Activated T-cell treated with anti-CD3 and anti-CD28 coated beads, Interleukin-2, amount 50 U/mL, for 4 hours (primary cell): Measurements from ENCODE around the gene PLA2G6. TPM values are rescaled to one million over a fixed set of nuclear protein-coding genes. Genes with fewer than 3 reads are reported as not detected.

ENCODE experiments used
- ATAC-seq, 2 donors: fragments of 200-7000 bp; cut with Tn5 transposase; one replicate each; pipeline ENCODE4 v1.10.0; 2021
- DNase-seq: peaks from one replicate; pipeline ENCODE4 v3.0.0-alpha.2; 2020
- H3K27me3 Mint-ChIP-seq: one replicate; pipeline ENCODE4 v1.8.0; 2021; ENCODE audit warnings: low read depth, mixed read lengths
- H3K36me3 Mint-ChIP-seq: one replicate; pipeline ENCODE4 v1.8.0; 2022; ENCODE audit warnings: mixed read lengths; ENCODE audit not compliant: insufficient read depth
- H3K4me1 Mint-ChIP-seq: one replicate; pipeline ENCODE4 v1.8.0; 2021; ENCODE audit warnings: low read depth, mixed read lengths
- H3K4me3 Mint-ChIP-seq: one replicate; pipeline ENCODE4 v1.8.0; 2021; ENCODE audit warnings: mild to moderate bottlenecking, moderate library complexity, mixed read lengths
- H3K9me3 Mint-ChIP-seq: one replicate; pipeline ENCODE4 v1.8.0; 2021; ENCODE audit warnings: mixed read lengths
- total RNA-seq, 3 donors: library from RNA; stranded (reverse); gene quantifications; one replicate each; pipeline ENCODE4 v1.2.1, GENCODE V29; 2021

Gene PLA2G6
- total RNA-seq, 3 donors from 2014 or later: 18.1 to 29.8 (median 22.0) TPM

GRCh38 chr22:38203855-38204514, 22.4 kb upstream of the PLA2G6 start:
- DNase-seq: no peak
- Mint-ChIP-seq H3K36me3 (no peaks in the 10 kb centered on the region), H3K27me3 (no peaks in the 10 kb centered on the region), H3K4me3 (peak overlapping the region; percentile 84), H3K9me3 (no peaks in the 10 kb centered on the region), H3K4me1 (peaks cover 34% of the 10 kb centered on the region)
- no peak for ATAC-seq

GRCh38 chr22:38203090-38203810, 21.6 kb upstream of the PLA2G6 start:
- H3K4me1 Mint-ChIP-seq: peaks cover 30% of the 10 kb centered on the region
- DNase-seq: no peak
- H3K4me3 Mint-ChIP-seq: peak overlapping the region; percentile 84
- no peak for ATAC-seq
- no peaks in the 10 kb centered on the region for H3K27me3 Mint-ChIP-seq
- no peaks in the 10 kb centered on the region for H3K36me3 Mint-ChIP-seq
- H3K9me3 Mint-ChIP-seq: no peaks in the 10 kb centered on the region

GRCh38 chr22:38202437-38203089, 20.9 kb upstream of the PLA2G6 start:
- H3K27me3 Mint-ChIP-seq: no peaks in the 10 kb centered on the region
- H3K36me3 Mint-ChIP-seq: no peaks in the 10 kb centered on the region
- peak; percentile 53 to 56 for ATAC-seq
- H3K9me3 Mint-ChIP-seq: no peaks in the 10 kb centered on the region
- peak; percentile 32 for DNase-seq
- peak overlapping the region; percentile 84 for H3K4me3 Mint-ChIP-seq
- peaks cover 30% of the 10 kb centered on the region for H3K4me1 Mint-ChIP-seq

GRCh38 chr22:38201711-38202436, 20.2 kb upstream of the PLA2G6 start, which contains the start of gene MAFF:
Gene MAFF (plus strand): TSS chr22:38201994. CDS start chr22:38213854, 11,860 bp downstream.
- H3K9me3 Mint-ChIP-seq: no peaks in the 10 kb centered on the region
- peak; percentile 90 for DNase-seq
- H3K27me3 Mint-ChIP-seq: no peaks in the 10 kb centered on the region
- H3K4me1 Mint-ChIP-seq: peaks cover 30% of the 10 kb centered on the region
- peak within 1 kb of the TSS; percentile 85 for H3K4me3 Mint-ChIP-seq
- no peaks in the 10 kb centered on the region for H3K36me3 Mint-ChIP-seq
- peak; percentile 70 to 75 for ATAC-seq

GRCh38 chr22:38201371-38201710, 19.7 kb upstream of the PLA2G6 start:
- Mint-ChIP-seq H3K9me3 (no peaks in the 10 kb centered on the region), H3K27me3 (no peaks in the 10 kb centered on the region), H3K4me1 (peaks cover 30% of the 10 kb centered on the region), H3K4me3 (peak overlapping the region; percentile 85), H3K36me3 (no peaks in the 10 kb centered on the region)
- DNase-seq (no peak), ATAC-seq (peak in 1 of 2 donors; percentile 1)

- no peak overlapping the region for H3K4me3 Mint-ChIP-seq
Observed at GRCh38 chr22:38199826-38200559, 18.4 kb upstream of the PLA2G6 start.

GRCh38 chr22:38196791-38197419, 15.3 kb upstream of the PLA2G6 start:
- H3K9me3 Mint-ChIP-seq: no peaks in the 10 kb centered on the region
- no peak overlapping the region for H3K4me3 Mint-ChIP-seq
- DNase-seq (no peak), ATAC-seq (no peak)
- peaks cover 12% of the 10 kb centered on the region for H3K4me1 Mint-ChIP-seq
- H3K27me3 Mint-ChIP-seq: no peaks in the 10 kb centered on the region
- H3K36me3 Mint-ChIP-seq: no peaks in the 10 kb centered on the region

More at GRCh38 chr22:38199826-38200559, 18.4 kb upstream of the PLA2G6 start:
- no peaks in the 10 kb centered on the region for H3K27me3 Mint-ChIP-seq
- no peaks in the 10 kb centered on the region for H3K36me3 Mint-ChIP-seq
- no peaks in the 10 kb centered on the region for H3K9me3 Mint-ChIP-seq
- no peak for ATAC-seq
- no peak for DNase-seq
- peaks cover 30% of the 10 kb centered on the region for H3K4me1 Mint-ChIP-seq

- no peak for ATAC-seq
- H3K4me1 Mint-ChIP-seq: no peaks in the 10 kb centered on the region
Observed at GRCh38 chr22:38193580-38193979, 11.9 kb upstream of the PLA2G6 start.

GRCh38 chr22:38192475-38192863, 10.8 kb upstream of the PLA2G6 start:
- Mint-ChIP-seq H3K27me3 (peaks cover 2% of the 10 kb centered on the region), H3K9me3 (no peaks in the 10 kb centered on the region), H3K36me3 (no peaks in the 10 kb centered on the region), H3K4me3 (no peak overlapping the region), H3K4me1 (no peaks in the 10 kb centered on the region)
- no peak for DNase-seq
- no peak for ATAC-seq

More at GRCh38 chr22:38193580-38193979, 11.9 kb upstream of the PLA2G6 start:
- Mint-ChIP-seq H3K36me3 (no peaks in the 10 kb centered on the region), H3K4me3 (no peak overlapping the region), H3K9me3 (no peaks in the 10 kb centered on the region), H3K27me3 (peaks cover 2% of the 10 kb centered on the region)
- no peak for DNase-seq

- Mint-ChIP-seq H3K4me3 (no peak overlapping the region), H3K27me3 (peaks cover 2% of the 10 kb centered on the region), H3K36me3 (no peaks in the 10 kb centered on the region), H3K4me1 (no peaks in the 10 kb centered on the region), H3K9me3 (no peaks in the 10 kb centered on the region)
- ATAC-seq: no peak
- DNase-seq: no peak
Observed at GRCh38 chr22:38191731-38192474, 10.3 kb upstream of the PLA2G6 start.

- H3K4me1 Mint-ChIP-seq: no peaks in the 10 kb centered on the region
- DNase-seq: no peak
- no peak overlapping the region for H3K4me3 Mint-ChIP-seq
- ATAC-seq: no peak
- no peaks in the 10 kb centered on the region for H3K9me3 Mint-ChIP-seq
- H3K36me3 Mint-ChIP-seq: no peaks in the 10 kb centered on the region
- H3K27me3 Mint-ChIP-seq: peaks cover 2% of the 10 kb centered on the region
Observed at GRCh38 chr22:38191055-38191454, 9.4 kb upstream of the PLA2G6 start.

- ATAC-seq: no peak
- H3K27me3 Mint-ChIP-seq: peaks cover 2% of the 10 kb centered on the region
- no peaks in the 10 kb centered on the region for H3K9me3 Mint-ChIP-seq
- H3K4me3 Mint-ChIP-seq: no peak overlapping the region
- no peaks in the 10 kb centered on the region for H3K36me3 Mint-ChIP-seq
- H3K4me1 Mint-ChIP-seq: no peaks in the 10 kb centered on the region
- no peak for DNase-seq
Observed at GRCh38 chr22:38190581-38190980, 9.0 kb upstream of the PLA2G6 start.

GRCh38 chr22:38189104-38189503, 7.5 kb upstream of the PLA2G6 start:
- Mint-ChIP-seq H3K4me3 (no peak overlapping the region), H3K4me1 (no peaks in the 10 kb centered on the region), H3K36me3 (no peaks in the 10 kb centered on the region), H3K9me3 (no peaks in the 10 kb centered on the region), H3K27me3 (peaks cover 2% of the 10 kb centered on the region)
- ATAC-seq (no peak), DNase-seq (no peak)
